DND-41 (cell line): Measurements from ENCODE around the gene SCAMP5.

Source experiments
- EZH2 ChIP-seq: IDR thresholded peaks from 3 replicates; pipeline ENCODE4 v1.6.1; 2012; ENCODE audit warnings: borderline replicate concordance, low read depth, mild to moderate bottlenecking, moderate library complexity, low read length, inconsistent platforms; ENCODE audit not compliant: severe bottlenecking
- TF ChIP-seq, protein P1 (sequence below): IDR thresholded peaks from 2 replicates; pipeline ENCODE4 v1.5.1; 2012; ENCODE audit warnings: borderline replicate concordance, low read length, moderate library complexity, mild to moderate bottlenecking; ENCODE audit not compliant: poor library complexity, severe bottlenecking; ENCODE audit errors: extremely low read depth

DNA sequence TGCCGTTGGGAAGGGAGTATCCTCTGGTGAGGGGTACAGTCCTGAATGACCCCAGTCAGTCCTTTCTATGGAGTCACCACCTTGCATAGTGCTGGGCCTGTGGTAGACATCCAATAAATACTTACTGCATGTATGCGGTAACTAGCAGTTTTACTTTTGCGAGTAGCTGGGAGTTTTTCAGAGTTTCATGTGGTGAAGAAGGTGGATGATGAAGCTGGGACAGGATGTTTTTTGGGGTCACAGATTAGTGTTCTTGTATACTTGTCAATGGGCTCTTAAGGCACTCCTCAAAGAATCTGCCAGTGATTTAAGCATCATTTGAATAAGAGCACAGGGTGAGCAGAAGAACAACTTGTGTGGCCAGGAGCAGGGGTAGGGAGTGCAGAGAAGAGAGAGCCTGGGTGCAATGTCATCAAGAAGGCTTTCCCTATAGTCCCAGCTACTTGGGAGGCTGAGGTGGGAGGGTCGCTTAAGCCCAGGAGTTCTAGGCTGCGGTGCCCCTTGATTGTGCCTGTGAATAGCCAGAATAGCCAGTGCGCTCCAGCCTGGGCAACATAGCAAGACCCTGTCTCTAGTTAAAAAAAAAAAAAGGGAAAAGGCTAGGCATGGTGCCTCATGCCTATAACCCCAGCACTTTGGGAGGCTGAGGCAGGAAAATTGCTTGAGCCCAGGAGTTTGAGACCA is 50.1 kb downstream of the SCAMP5 start:
- TF ChIP-seq, protein P1, sequence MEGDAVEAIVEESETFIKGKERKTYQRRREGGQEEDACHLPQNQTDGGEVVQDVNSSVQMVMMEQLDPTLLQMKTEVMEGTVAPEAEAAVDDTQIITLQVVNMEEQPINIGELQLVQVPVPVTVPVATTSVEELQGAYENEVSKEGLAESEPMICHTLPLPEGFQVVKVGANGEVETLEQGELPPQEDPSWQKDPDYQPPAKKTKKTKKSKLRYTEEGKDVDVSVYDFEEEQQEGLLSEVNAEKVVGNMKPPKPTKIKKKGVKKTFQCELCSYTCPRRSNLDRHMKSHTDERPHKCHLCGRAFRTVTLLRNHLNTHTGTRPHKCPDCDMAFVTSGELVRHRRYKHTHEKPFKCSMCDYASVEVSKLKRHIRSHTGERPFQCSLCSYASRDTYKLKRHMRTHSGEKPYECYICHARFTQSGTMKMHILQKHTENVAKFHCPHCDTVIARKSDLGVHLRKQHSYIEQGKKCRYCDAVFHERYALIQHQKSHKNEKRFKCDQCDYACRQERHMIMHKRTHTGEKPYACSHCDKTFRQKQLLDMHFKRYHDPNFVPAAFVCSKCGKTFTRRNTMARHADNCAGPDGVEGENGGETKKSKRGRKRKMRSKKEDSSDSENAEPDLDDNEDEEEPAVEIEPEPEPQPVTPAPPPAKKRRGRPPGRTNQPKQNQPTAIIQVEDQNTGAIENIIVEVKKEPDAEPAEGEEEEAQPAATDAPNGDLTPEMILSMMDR = no peak
- TF ChIP-seq EZH2 = no peak
